Nephron progenitor cell (in vitro differentiated cells): ENCODE results near the gene FRMPD2.

ENCODE experiments used
- DNase-seq: peaks from one replicate; pipeline ENCODE4 v3.0.0; 2021
- H3K27ac Mint-ChIP-seq: 2 replicates; pipeline ENCODE4 v1.8.0; 2021; ENCODE audit warnings: mild to moderate bottlenecking, moderate library complexity, mixed read lengths
- H3K27me3 Mint-ChIP-seq: 2 replicates; pipeline ENCODE4 v1.8.0; 2021; ENCODE audit warnings: mild to moderate bottlenecking, low read depth, mixed read lengths; ENCODE audit not compliant: poor library complexity
- H3K36me3 Mint-ChIP-seq: 2 replicates; pipeline ENCODE4 v1.8.0; 2021; ENCODE audit warnings: low read depth, mixed read lengths
- H3K4me1 Mint-ChIP-seq: 2 replicates; pipeline ENCODE4 v1.8.0; 2021; ENCODE audit warnings: mixed read lengths
- H3K4me3 Mint-ChIP-seq: 2 replicates; pipeline ENCODE4 v1.8.0; 2021; ENCODE audit warnings: mild to moderate bottlenecking, moderate library complexity, mixed read lengths
- H3K9me3 Mint-ChIP-seq: 2 replicates; pipeline ENCODE4 v1.8.0; 2021; ENCODE audit warnings: mild to moderate bottlenecking, moderate library complexity, mixed read lengths
- CTCF ChIP-seq: fragments of 200-600 bp; sonication (generic); IDR thresholded peaks from 2 replicates; pipeline ENCODE4 v1.5.0; 2021; ENCODE audit warnings: antibody characterized with exemption

The FRMPD2 gene

GRCh38 chr10:48279081-48279751 is 4.7 kb upstream of the FRMPD2 start:
- no peak for TF ChIP-seq CTCF

GRCh38 chr10:48277093-48277492 is 2.6 kb upstream of the FRMPD2 start:
- DNase-seq = no peak
- Mint-ChIP-seq H3K36me3 (no peaks in the 10 kb centered on the region), H3K9me3 (peaks cover 23% of the 10 kb centered on the region), H3K27me3 (peaks cover 7% of the 10 kb centered on the region), H3K4me3 (no peak overlapping the region), H3K27ac (no peak overlapping the region), H3K4me1 (peaks cover 7% of the 10 kb centered on the region)
- no peak for TF ChIP-seq CTCF

More at GRCh38 chr10:48279081-48279751, 4.7 kb upstream of the FRMPD2 start:
- Mint-ChIP-seq H3K27ac (no peak overlapping the region), H3K9me3 (peaks cover 35% of the 10 kb centered on the region), H3K27me3 (peaks cover 5% of the 10 kb centered on the region), H3K4me1 (peaks cover 7% of the 10 kb centered on the region), H3K36me3 (no peaks in the 10 kb centered on the region), H3K4me3 (no peak overlapping the region)
- no peak for DNase-seq

GRCh38 chr10:48273741-48274140 is 755 bp downstream of the FRMPD2 start:
- Mint-ChIP-seq H3K36me3 (no peaks in the 10 kb centered on the region), H3K4me3 (no peak overlapping the region), H3K27me3 (peaks cover 7% of the 10 kb centered on the region), H3K27ac (no peak overlapping the region), H3K4me1 (peaks cover 7% of the 10 kb centered on the region), H3K9me3 (peaks cover 9% of the 10 kb centered on the region)
- DNase-seq = no peak
- TF ChIP-seq CTCF = no peak

GRCh38 chr10:48272682-48273081 is 1.8 kb downstream of the FRMPD2 start:
- DNase-seq = no peak
- no peak for TF ChIP-seq CTCF
- Mint-ChIP-seq H3K9me3 (peaks cover 1% of the 10 kb centered on the region), H3K27ac (no peak overlapping the region), H3K27me3 (peaks cover 7% of the 10 kb centered on the region), H3K4me1 (peaks cover 7% of the 10 kb centered on the region), H3K4me3 (no peak overlapping the region), H3K36me3 (no peaks in the 10 kb centered on the region)

GRCh38 chr10:48271047-48271730 is 3.3 kb downstream of the FRMPD2 start:
- Mint-ChIP-seq H3K36me3 (no peaks in the 10 kb centered on the region), H3K27me3 (peaks cover 11% of the 10 kb centered on the region), H3K4me3 (no peak overlapping the region), H3K9me3 (no peaks in the 10 kb centered on the region), H3K4me1 (peaks cover 7% of the 10 kb centered on the region), H3K27ac (no peak overlapping the region)
- no peak for TF ChIP-seq CTCF
- DNase-seq = no peak

- no peak for TF ChIP-seq CTCF
- Mint-ChIP-seq H3K4me3 (no peak overlapping the region), H3K27me3 (peaks cover 12% of the 10 kb centered on the region), H3K36me3 (no peaks in the 10 kb centered on the region), H3K4me1 (no peaks in the 10 kb centered on the region), H3K27ac (no peak overlapping the region), H3K9me3 (no peaks in the 10 kb centered on the region)
- DNase-seq = no peak
Measured at GRCh38 chr10:48266528-48266927, 8.0 kb downstream of the FRMPD2 start.
